NB4 (cell line): ENCODE data around the gene LDLRAD3.

Experiments used
- CTCF ChIP-seq: IDR thresholded peaks from one replicate; pipeline ENCODE4 v1.5.1; 2012; ENCODE audit warnings: low read depth, low read length
- POLR2A ChIP-seq: IDR thresholded peaks from 2 replicates; pipeline ENCODE4 v1.6.1; 2011; ENCODE audit warnings: mild to moderate bottlenecking; ENCODE audit not compliant: insufficient read length; ENCODE audit errors: extremely low read depth
- TF ChIP-seq, protein P1 (sequence below): IDR thresholded peaks from 2 replicates; pipeline ENCODE4 v1.6.1; 2011; ENCODE audit warnings: low read depth, low read length

- TF ChIP-seq POLR2A (no peak), CTCF (no peak)
- TF ChIP-seq, protein P1, sequence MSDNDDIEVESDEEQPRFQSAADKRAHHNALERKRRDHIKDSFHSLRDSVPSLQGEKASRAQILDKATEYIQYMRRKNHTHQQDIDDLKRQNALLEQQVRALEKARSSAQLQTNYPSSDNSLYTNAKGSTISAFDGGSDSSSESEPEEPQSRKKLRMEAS: no peak
Measured at GRCh38 chr11:36069576-36070212, 125.8 kb downstream of the LDLRAD3 start.
